ENCODE measurements around the gene ZNF746.

ZNF746 gene

GRCh38 chr7:149474309-149475120 is 23.1 kb downstream of the ZNF746 start:
- Histone ChIP-seq H3K27ac (ENCODE audit: low read length) (no peak overlapping the region), H3K4me3 (ENCODE audit: low read length) (no peak overlapping the region), H3K9ac (ENCODE audit: low read length) (no peak overlapping the region), H3K9me3 (replicated peaks; ENCODE audit: insufficient read depth, low read length) (no peaks in the 10 kb centered on the region), H3K9me2 (replicated peaks; ENCODE audit: insufficient read depth, low read length) (no peaks in the 10 kb centered on the region), H3K36me3 (replicated peaks; ENCODE audit: insufficient read depth, low read length) (no peaks in the 10 kb centered on the region; the same call in 1 of the 2 replicates), H3K79me2 (ENCODE audit: low read length) (no peaks in the 10 kb centered on the region), H2AFZ (ENCODE audit: low read length) (no peak overlapping the region), H3K27me3 (replicated peaks; ENCODE audit: insufficient read depth, low read length) (no peaks in the 10 kb centered on the region), H3K4me2 (ENCODE audit: low read depth, low read length) (no peak overlapping the region), H3K4me1 (ENCODE audit: low read length) (no peaks in the 10 kb centered on the region), H4K20me1 (ENCODE audit: insufficient read depth, low read length) (no peaks in the 10 kb centered on the region), H3F3A (ENCODE audit: insufficient read depth, low read length) (no peaks in the 10 kb centered on the region)
- no peak for TF ChIP-seq EZH2 (optimal IDR thresholded peaks at IDR 0.05; ENCODE audit: low read depth, low read length)
- TF ChIP-seq CTCF (IDR thresholded peaks at IDR 0.05; ENCODE audit: low read length): no peak
- TF ChIP-seq EZH2phosphoT487 (IDR thresholded peaks at IDR 0.05; ENCODE audit: low read length): no peak
- no peak for DNase-seq

GRCh38 chr7:149473251-149473650 is 24.4 kb downstream of the ZNF746 start:
- no peak for DNase-seq
- no peak overlapping the region for H2AFZ ChIP-seq (ENCODE audit: low read length)
- H3K9ac ChIP-seq (ENCODE audit: low read length): no peak overlapping the region
- H3F3A ChIP-seq (ENCODE audit: insufficient read depth, low read length): no peaks in the 10 kb centered on the region
- no peaks in the 10 kb centered on the region for H3K9me3 ChIP-seq (replicated peaks; ENCODE audit: insufficient read depth, low read length)
- no peaks in the 10 kb centered on the region for H3K27me3 ChIP-seq (replicated peaks; ENCODE audit: insufficient read depth, low read length)
- H3K4me2 ChIP-seq (ENCODE audit: low read depth, low read length): no peak overlapping the region
- no peaks in the 10 kb centered on the region for H4K20me1 ChIP-seq (ENCODE audit: insufficient read depth, low read length)
- no peaks in the 10 kb centered on the region; the same call in 1 of the 2 replicates for H3K36me3 ChIP-seq (replicated peaks; ENCODE audit: insufficient read depth, low read length)
- no peak overlapping the region for H3K27ac ChIP-seq (ENCODE audit: low read length)
- H3K9me2 ChIP-seq (replicated peaks; ENCODE audit: insufficient read depth, low read length): no peaks in the 10 kb centered on the region
- TF ChIP-seq EZH2 (optimal IDR thresholded peaks at IDR 0.05; ENCODE audit: low read depth, low read length): no peak
- TF ChIP-seq EZH2phosphoT487 (IDR thresholded peaks at IDR 0.05; ENCODE audit: low read length): no peak
- TF ChIP-seq CTCF (IDR thresholded peaks at IDR 0.05; ENCODE audit: low read length): no peak
- H3K4me3 ChIP-seq (ENCODE audit: low read length): no peak overlapping the region
- H3K79me2 ChIP-seq (ENCODE audit: low read length): no peaks in the 10 kb centered on the region
- no peaks in the 10 kb centered on the region for H3K4me1 ChIP-seq (ENCODE audit: low read length)

GRCh38 chr7:149471289-149471953 is 26.2 kb downstream of the ZNF746 start:
- Histone ChIP-seq H3K9me2 (replicated peaks; ENCODE audit: insufficient read depth, low read length) (no peaks in the 10 kb centered on the region), H3K9ac (ENCODE audit: low read length) (no peak overlapping the region), H3K27me3 (replicated peaks; ENCODE audit: insufficient read depth, low read length) (no peaks in the 10 kb centered on the region), H2AFZ (ENCODE audit: low read length) (no peak overlapping the region), H3F3A (ENCODE audit: insufficient read depth, low read length) (no peaks in the 10 kb centered on the region), H3K4me1 (ENCODE audit: low read length) (no peaks in the 10 kb centered on the region), H3K79me2 (ENCODE audit: low read length) (no peaks in the 10 kb centered on the region), H3K27ac (ENCODE audit: low read length) (no peak overlapping the region), H3K36me3 (replicated peaks; ENCODE audit: insufficient read depth, low read length) (no peaks in the 10 kb centered on the region; the same call in 1 of the 2 replicates), H3K4me2 (ENCODE audit: low read depth, low read length) (no peak overlapping the region), H4K20me1 (ENCODE audit: insufficient read depth, low read length) (no peaks in the 10 kb centered on the region), H3K4me3 (ENCODE audit: low read length) (no peak overlapping the region), H3K9me3 (replicated peaks; ENCODE audit: insufficient read depth, low read length) (no peaks in the 10 kb centered on the region)
- no peak for TF ChIP-seq CTCF (IDR thresholded peaks at IDR 0.05; ENCODE audit: low read length)
- no peak for TF ChIP-seq EZH2phosphoT487 (IDR thresholded peaks at IDR 0.05; ENCODE audit: low read length)
- TF ChIP-seq EZH2 (optimal IDR thresholded peaks at IDR 0.05; ENCODE audit: low read depth, low read length): no peak
- DNase-seq: no peak
